Fibroblast of skin of right quadriceps (primary cell): ENCODE measurements around the gene ZBTB16.
A peak's percentile ranks its signal among the peaks of the same experiment; 100 is the strongest.

ENCODE experiments used
- DNase-seq: peaks from one replicate; pipeline ENCODE4 v3.0.0-alpha.2; 2013

ZBTB16 gene

DNA sequence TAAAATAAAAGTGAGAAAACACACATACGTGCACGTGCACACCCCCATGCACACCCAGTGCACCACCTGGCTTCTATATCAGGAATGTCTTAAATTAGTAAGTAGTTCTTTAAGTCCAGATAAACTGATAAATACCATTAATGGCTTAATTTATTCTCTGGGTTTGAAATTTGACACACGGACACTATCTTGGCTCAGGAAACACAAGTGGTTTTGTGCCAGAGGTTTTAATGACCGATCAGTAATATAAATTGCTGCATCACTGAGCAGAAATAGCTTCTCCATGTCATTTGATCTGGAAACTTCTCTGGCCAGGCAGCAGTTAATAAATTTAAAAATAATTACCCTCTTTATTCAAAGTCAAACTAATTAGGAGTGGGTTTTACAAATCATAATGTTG, 135.2 kb downstream of the ZBTB16 start:
- no peak for DNase-seq

DNA sequence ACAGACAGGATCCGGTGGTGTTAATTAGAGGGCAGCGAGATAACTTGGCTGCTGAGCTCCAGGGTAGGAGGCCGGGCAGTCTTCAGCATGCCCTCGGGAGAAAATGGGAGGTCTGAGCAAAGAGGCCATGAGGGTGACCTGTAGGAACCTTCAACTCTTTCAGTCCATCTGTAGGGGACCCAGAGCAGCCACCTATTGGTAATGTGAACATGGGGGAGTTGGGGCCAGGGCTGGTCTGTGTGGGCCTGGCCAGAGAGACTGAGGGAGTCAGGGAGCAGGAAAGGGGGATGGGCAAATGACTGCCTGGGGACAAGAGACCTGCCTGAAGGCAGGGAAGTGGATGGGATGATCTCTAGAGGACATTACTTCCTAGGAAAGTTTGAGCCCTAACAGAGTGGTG, 135.6 kb downstream of the ZBTB16 start:
- no peak for DNase-seq

DNA sequence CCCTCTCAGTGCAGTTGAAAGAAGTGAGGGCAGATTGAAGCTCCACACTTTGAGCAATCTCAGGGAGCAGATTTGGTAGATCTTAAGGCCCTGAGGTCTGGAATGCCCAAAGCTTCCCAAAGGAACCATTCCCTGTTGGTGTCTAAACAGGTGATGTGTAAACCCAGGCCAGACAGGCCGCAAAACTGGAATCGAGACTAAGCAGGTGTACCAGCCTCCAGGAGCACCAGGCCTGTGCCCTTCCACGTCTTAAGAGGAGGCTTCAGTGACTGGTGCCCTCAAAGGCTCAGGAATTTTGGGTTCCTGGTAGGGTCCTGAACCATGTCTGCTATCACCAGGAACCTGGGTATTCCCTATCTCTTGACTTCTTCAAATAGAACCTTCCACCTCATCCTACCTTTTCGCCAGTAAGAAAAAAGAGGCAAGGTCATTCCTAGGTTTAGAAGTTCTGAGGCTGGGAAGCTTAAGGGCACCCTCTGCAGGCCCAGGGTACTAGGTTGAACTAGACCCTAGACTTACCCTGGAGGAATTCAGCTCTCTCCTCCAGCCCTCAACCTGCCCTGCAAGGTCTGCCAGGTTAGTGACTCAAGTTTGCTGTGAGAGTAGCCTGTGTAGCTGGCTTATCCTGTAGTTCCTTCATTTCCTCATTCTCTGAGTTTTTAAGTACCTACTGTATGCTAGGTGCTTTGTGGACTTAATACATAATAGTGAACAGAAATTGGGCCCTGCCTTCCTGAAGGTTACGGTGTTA, 136.6 kb downstream of the ZBTB16 start:
- no peak for DNase-seq

DNA sequence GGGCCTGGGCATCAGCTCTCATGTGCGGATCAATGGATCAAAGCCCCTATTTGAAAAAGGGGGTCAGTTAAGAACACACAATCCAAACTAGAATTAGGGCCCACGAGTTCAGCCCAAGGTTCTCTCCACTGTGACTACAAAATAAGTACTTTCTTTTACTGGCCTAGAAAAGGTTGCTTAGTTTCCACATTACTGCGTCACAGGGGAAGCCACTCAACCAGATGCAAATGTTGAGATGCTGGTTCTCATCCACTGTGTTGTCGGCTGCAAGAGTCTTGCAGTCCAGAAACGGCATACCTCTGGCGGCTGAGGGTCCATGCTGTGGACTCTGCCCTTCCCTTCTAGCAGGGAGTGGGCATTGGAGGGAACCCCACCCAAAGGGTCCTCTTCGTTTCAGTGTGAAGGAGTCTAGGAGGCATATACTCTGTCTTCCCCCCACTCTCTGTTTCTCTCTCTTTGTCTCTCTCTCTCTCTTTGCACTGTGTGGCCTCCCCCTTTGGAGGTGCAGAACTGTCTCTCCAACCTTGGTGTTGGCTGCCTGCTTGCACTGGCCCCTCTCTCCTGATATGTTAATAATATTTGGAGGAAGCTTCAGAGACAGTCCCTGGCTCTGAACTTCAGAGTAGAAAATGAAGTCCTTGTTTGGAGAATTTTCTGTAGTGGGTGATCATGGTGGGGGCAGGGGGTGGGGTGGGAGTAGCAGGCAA, 137.6 kb downstream of the ZBTB16 start:
- no peak for DNase-seq

DNA sequence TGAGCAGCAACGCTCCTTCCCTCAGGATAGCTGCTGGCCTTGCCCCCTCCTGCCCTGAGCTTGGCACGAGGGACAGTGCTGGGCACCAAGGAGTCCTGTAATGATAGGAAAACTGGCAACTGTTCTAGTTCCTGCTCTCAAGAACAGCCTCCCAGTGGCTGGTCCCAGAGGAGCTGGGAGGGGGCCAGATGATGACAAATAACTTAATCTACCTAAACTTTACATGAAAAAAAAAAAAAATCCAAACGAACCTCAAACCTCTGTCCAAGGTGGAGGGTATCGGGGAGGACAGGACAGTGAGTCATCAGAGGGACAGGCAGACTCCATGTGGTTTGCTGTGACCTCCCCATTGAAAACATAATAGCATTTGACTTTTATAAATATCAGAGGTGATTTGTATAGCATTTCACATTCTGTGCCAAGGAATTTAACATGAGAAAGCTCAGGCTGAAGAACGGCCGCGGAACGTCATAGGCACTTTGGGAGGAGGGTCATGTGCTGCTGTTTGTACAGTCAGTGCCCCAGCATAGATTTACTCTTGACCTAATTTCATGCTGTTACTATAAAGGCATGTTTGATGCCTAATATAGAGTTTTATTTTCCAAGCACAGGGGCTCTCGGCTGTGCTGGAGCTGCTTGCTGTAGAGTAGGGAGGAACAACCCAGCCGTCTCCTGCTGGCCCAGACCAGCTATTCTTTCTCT, 138.4 kb downstream of the ZBTB16 start:
- DNase-seq, result peak; percentile 80

DNA sequence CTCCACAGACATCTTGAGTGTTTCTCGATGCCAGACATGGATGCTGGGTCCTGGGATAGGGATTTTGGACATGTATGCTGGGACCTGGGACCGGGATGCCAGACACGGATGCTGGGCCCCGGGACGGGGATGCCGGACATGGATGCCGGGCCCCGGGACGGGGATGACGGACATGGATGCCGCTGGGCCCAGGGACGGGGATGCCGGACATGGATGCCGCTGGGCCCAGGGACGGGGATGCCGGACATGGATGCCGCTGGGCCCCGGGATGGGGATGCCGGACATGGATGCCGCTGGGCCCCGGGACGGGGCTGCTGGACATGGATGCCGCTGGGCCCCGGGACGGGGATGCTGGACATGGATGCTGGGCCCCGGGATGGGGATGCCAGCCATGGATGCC, 139.5 kb downstream of the ZBTB16 start:
- no peak for DNase-seq

DNA sequence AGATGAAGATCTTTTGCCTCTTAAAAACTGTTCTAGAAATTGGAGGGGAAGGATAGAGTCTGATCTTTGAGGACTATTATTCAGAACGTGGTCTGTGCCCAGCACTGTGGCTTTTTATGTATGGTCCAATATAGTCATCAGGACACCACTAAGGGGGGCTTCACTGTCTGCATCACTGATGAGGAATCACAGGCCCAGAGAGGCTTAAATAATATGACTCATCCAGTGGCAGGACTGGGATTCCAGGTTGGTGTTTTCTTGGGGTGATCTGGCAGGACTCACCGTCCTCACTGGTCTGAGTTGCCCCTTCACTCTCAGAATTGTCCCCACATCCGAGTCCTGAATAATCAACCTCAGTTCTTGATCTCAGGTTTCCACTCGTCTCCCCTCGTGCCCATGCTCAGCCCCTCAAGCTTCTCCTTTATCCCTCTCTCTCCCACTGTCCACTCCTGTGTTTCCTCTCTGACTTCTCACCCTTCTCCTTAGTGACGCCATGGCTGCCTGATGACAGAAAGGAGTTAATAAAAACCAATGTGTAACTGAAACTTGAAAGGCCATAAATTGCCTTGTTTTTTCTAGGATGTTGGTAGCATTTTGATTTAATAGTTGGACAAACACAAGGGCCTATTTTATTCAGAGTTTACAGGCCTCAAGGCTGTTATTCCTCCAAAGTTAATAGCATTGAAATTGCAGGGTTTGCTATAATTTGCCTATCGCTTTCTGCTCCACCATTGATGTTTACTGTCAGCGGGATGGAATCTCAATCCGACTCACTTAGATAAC, 141.0 kb downstream of the ZBTB16 start:
- DNase-seq, result no peak

DNA sequence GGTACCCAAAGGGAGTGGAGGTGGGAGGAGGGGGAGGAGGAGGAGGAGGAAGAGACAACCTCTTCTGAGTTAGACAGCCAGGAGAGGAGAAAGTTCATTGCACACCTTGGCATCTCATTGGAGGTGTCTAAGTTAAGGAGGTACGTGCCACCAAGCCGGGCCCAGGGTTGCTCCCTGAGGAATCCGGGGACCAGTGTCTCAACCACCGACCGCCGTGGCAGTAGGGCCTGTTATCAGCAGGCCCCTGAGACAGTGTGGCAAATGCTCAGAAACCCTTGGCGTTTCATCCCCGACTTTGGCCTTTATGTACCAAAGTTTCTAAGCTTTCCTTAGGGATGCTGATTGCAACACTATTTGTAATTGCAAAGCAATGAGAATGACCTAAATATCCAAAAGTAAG, 141.7 kb downstream of the ZBTB16 start:
- no peak for DNase-seq

DNA sequence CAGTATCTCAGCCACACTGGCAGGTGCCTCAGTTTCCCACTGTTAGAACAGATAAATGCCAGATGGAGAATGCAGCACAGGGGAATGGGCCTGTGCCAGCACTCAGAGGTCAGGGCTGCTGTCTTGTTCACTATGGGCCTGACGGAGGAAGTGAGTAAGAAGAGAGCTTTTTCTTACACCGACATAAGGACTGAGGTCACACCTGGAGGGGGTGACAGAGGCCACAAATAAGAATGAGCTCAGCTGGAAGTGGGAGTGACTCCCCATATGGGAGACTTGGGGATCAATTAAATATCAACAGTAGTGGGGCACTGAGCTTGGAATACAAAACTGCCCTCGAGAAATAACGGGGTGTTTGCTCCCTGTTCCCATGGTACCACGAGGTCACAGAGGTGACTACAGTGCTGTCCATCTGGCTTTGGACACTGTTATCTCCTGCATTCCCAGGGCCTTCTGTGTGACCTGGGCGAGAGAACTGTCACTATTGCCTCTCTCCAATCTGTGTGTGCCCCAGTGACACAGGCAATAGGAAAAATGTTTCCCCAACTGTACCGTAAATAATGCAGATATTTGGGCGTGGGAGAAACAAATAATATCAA, 142.6 kb downstream of the ZBTB16 start:
- no peak for DNase-seq

DNA sequence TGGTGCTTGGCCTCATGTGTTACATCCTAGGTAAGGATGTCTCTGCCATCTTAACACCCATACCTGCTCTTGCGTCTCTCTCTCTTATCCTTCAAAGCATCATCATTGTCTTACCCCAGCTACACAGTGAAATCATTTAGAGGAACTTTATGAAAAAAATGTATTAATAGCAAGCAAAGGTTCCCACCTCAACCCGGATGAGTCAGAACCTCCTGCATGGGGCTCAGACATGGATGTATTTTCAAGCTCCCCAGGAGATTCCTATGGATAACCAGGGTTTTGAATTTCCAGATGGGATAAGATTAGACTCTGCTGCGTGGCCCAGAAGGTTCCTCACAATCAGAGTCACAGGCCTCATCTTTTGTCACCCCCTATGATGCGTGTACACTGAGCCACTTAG, 147.6 kb downstream of the ZBTB16 start:
- no peak for DNase-seq

DNA sequence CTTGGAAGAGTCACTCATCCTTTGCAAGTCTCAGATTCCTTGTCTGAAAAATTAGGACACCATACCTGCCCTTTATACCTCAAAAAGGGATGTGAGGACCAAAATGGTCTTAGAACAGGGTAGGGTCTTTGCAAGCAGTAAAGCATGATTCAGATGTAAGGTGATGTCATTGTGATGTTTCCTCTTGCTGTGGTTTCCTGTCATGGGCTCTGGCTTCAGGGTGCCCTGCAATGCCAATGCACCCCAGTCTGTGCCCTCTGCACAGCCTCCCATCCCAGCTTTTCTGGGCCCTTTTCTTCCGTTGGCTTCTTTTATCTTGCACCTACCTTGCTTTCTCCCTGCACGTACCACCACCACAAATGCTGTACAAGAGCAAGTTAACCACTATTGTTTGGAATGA, 148.9 kb downstream of the ZBTB16 start:
- no peak for DNase-seq

DNA sequence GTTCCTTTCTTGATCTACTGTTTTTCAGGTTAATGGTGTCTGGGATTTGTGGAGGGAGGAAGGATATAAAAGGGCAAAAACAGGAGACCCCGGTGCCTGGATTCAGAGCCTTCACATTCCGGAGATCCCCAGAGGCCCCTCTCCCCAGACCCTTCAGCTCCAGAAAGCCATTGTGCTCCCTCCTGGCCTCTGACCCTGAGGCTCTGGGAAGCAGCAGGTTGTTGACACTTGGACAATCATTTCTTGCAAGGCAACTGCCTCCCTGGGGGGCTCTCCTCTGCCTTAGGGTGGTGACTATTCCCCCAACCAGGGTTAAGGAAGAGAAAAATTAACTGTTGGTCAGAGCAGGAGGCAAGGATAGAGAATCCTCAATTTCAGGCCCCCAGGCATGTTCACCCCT, 149.8 kb downstream of the ZBTB16 start:
- DNase-seq, result no peak

DNA sequence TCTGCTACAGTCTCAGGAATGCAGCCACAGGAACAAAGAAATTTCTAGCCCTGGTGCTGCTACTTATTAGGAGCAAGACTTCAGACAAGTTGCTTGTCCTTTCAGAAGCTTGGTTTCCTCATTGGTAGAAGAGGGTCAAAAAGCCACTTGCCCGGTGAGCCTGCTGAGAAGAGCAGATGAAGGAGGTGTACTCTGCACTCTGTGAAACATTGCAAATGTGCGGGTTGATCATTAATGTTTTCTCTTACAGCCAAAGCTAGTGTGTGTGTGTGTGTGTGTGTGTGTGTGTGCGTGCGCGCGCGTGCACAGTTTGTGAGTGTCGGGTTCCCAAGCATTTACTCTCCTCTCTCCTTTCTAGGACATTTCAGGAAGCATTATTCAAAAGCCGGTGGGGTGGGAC, 150.4 kb downstream of the ZBTB16 start:
- DNase-seq, result no peak

DNA sequence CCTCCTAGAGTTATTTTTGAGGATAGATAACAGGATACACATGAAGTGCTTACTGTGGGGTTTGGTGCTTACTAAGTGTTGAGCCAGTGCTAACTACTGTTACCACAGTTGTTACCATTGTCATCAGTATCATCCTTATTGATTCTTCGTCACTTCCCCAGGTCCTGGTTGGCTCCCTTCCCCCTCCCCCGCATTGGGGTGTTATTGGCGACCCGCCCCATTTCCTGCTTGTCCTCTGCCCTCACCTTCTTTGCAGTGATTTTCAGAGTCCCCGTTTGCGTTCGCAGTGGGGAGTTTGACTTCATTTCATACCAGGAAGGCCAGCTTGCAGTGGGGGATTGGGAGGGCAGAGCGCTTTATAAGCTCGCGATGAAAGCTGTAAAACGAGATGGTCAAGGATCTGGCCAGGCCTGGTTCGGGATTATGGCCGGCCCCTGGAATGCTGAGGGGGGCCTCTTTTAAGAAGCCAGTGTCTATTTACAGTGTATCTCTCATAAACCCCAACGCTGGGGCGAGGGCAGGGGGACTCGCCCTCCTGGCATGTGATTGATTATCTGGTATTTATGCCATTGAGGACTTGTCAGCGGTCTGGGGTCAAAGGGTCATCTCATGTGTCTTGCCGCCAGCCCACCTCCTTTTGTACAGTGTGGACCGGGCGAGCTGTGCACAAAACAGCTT, 152.1 kb downstream of the ZBTB16 start:
- DNase-seq, result no peak

DNA sequence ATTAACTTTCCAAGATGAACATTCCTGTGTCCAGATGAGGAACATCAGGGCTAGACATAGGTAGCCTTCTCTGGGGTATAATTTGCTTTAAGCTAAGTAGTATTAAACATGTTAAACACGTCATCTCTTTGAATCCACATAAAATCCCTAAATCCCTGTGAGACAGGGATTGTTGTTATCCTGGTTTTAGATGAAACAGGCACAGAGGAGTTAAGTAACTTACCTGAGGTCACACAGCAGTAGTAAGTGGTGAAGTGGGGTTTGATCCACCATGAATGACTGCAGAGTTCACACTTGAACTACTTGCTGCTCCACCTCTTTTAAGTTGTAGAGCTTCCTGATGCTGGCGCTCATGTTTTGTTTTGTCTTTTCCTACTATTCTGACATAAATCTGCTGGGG, 154.1 kb downstream of the ZBTB16 start:
- DNase-seq, result no peak

DNA sequence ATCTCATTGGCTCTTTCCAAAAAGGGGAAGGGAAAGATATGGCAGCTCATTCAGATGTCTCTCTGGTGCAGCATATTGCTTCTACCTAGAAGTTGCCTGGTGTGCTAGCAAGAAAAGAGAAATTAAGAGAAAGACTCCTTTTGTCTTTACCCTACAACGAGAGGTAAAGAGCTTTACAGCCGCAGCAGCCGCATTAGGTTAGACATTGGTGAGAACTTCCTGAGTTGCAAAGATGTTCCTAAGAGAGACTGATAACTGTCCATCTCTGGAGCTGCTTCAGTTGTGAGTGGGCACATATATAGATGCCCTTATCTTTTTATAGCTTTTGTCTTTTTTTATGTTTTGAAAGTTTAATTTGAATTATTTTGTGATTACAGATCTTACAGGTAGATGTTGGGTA, 155.9 kb downstream of the ZBTB16 start:
- DNase-seq, result no peak

DNA sequence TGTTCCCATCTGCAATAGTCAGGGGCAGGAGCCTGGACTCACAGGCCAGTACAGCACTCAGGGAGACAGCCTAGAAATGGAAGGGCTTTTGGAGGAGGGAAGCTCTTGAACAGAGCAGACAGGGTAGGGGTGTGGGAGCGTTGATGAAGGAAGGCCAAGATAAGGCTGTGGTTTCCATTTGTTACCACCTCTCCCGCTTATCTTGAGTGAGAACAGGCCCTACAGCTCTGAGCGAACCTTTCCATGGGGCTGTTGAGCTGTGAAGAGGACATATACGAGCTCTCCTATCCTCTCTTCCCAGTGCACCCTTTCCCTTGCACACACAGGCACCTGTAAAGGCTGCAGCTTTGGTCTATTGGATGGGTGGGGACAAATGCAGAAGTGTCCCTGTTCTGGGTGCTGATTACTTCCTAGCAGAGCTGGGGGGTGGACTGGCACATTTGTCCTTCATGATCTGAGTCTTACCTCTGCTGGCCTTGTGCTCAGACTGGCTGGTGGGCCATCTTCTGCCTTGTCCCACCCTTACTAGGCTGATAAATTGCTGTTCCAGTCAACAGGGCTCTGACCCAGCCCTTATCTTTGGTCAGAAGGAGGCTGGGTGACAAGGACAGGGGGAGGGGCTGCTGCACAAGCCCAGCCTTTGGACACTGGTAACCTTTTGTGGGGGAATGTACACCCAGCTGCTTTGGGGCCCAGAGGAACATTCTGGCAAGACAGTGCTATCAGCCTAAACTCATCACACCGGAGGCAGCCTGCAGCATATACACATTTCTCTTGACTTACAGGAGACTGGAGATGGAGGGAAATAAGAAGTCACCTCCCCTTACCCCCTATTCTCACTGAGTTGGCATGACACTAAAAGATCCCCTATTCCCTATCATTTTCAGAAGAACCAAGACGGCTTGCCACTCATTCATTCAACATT, 156.6 kb downstream of the ZBTB16 start:
- DNase-seq, result no peak

DNA sequence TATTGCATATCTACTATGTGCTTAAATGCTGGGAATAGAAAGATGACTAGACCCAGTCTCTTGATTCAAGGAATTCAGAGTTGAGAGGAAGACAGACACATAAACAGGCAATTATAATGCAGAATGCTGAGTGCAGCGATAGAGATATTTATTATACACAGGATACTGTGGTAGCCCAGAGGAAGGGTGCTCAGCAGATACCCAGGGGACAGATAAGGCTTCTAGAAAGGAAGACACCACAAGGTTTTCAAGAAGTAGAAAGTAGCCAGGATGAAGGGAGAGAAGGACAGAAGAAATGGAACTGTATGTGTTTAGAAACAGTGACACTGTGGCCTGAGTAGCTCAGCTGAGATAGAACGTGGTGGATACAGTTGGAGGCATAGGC, 157.3 kb downstream of the ZBTB16 start:
- DNase-seq, result no peak

DNA sequence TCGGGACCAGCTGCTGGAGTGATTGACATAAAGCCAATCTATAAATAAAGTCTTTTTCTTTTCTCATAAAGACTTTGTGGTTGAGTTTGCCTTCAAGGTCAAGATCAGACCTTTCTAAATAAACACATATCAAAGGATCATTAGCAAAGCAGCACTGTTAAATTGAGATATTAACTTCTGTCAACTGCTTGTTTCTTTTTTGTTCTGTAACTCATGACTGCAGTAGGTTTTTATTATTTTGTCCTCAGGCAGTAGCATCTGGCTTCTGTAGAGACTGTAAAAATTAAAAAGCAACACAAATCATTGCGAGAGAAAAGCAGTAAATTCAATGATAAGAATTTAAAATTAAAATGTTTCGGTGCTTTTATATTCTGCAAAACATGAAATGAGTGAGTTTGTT, 159.0 kb downstream of the ZBTB16 start:
- DNase-seq, result no peak

DNA sequence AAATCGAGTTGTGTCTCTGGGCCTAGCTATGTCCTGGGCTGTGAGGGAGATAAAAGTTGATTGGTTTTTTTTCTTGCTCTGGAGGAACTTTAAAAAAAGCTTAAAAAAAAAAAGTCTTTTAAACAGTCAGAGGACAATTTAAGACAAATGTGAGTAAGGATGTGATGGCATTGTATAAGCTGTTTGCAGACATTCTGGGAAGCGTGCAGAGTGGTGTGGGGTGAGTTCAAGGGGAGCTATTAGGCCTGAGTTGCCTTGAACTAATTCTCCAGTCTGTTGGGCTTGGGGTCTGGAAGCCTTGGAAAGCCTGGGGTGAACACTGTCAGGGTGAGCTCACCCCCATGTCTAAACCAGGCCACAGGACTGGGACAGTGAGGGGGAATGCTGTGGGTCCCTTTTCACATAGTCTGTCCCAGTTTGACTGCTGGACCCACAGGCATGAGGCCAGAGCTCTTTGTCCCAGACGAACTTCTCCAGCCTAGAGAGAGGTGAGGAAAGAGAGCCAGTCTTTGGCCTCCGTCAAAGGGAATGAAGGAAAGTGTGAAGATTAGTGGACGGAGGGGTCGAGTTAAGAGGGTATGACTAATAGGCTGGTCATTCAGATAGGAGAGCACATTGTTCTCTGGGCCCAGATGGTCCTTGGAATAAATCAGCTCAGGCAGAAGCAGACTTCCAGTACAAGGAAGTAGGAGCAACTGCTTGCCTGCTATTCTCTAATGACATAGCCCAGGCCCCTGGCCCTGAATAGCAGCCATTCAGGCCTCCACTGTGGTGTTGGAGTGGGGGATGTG, 160.2 kb downstream of the ZBTB16 start:
- no peak for DNase-seq
